Panc1 (cell line): ENCODE results near the gene GRK7. TPM values are rescaled to one million over a fixed set of nuclear protein-coding genes. Genes with fewer than 3 reads are reported as not detected.

ENCODE experiments used
- ATAC-seq: fragments of 200-7000 bp; cut with Tn5 transposase; 2 replicates; pipeline ENCODE4 v1.9.1; 2020; ENCODE audit warnings: mild to moderate bottlenecking, moderate library complexity
- BruUV-seq: library from RNA; stranded (reverse); fragments of 400-500 nt; replicated peaks from 2 replicates; lab custom pipeline; 2021; lab: Mats Ljungman, UMichigan
- CTCF ChIA-PET: fragments of 300-600 bp; sonication (Branson Sonifier 250); formaldehyde crosslinking; loops from one replicate; lab custom pipeline; 2022; ENCODE audit warnings: antibody characterized with exemption; lab: Charles Lee
- POLR2A ChIA-PET: fragments of 300-600 bp; sonication (Branson Sonifier 250); formaldehyde crosslinking; loops from one replicate; lab custom pipeline; 2022; ENCODE audit warnings: antibody characterized with exemption; lab: Charles Lee
- DNase-seq: peaks from one replicate; pipeline ENCODE4 v3.0.0-alpha.2; 2010; ENCODE audit warnings: low read depth, low spot score
- H3K27ac ChIP-seq: 2 replicates; pipeline ENCODE4 v1.5.1; 2011; ENCODE audit warnings: mild to moderate bottlenecking, low read length, inconsistent platforms
- H3K27me3 ChIP-seq: fragments of 200-500 bp; sonication (Bioruptor generic); 2 replicates; pipeline ENCODE4 v1.6.0; 2014; ENCODE audit warnings: low read length, inconsistent platforms; ENCODE audit not compliant: control insufficient read depth, insufficient read depth
- H3K36me3 ChIP-seq: fragments of 200-500 bp; sonication (Bioruptor generic); 2 replicates; pipeline ENCODE4 v1.5.1; 2014; ENCODE audit warnings: inconsistent platforms, mild to moderate bottlenecking, low read length, moderate library complexity; ENCODE audit not compliant: control insufficient read depth, insufficient read depth
- H3K4me1 ChIP-seq: 2 replicates; pipeline ENCODE4 v1.5.1; 2011; ENCODE audit warnings: inconsistent platforms, mild to moderate bottlenecking, low read length, moderate library complexity; ENCODE audit not compliant: control insufficient read depth, insufficient read depth
- H3K4me3 ChIP-seq, 2 experiments: 2 replicates each; pipeline ENCODE4 v1.5.1; 2011 to 2012; ENCODE audit warnings: low read depth in 2 of 2, low read length in 2 of 2, mild to moderate bottlenecking in 2 of 2, inconsistent platforms in 1 of 2, moderate library complexity in 1 of 2
- H3K9me3 ChIP-seq: fragments of 200-500 bp; sonication (Bioruptor generic); 2 replicates; pipeline ENCODE4 v1.5.1; 2014; ENCODE audit warnings: low read depth, mild to moderate bottlenecking, inconsistent platforms, low read length, moderate library complexity; ENCODE audit not compliant: control insufficient read depth, insufficient read depth
- REST ChIP-seq, 2 experiments: IDR thresholded peaks; 2 replicates each; pipeline ENCODE4 v1.6.1; 2011 to 2012; ENCODE audit warnings: low read depth in 2 of 2, control low read depth in 1 of 2, low read length in 1 of 2, mild to moderate bottlenecking in 1 of 2, moderate library complexity in 1 of 2; ENCODE audit not compliant: insufficient read depth in 1 of 2
- SIN3A ChIP-seq: IDR thresholded peaks from 2 replicates; pipeline ENCODE4 v1.6.1; 2012; ENCODE audit warnings: low read depth, mild to moderate bottlenecking, low read length, moderate library complexity, borderline replicate concordance; ENCODE audit not compliant: insufficient read depth
- TCF7L2 ChIP-seq: IDR thresholded peaks from 2 replicates; pipeline ENCODE4 v1.6.1; 2011; ENCODE audit warnings: mild to moderate bottlenecking, low read depth, low read length, inconsistent platforms
- in situ Hi-C: cut with HindIII; loops from 2 replicates; pipeline ENCODE4 v1.10.0; 2016; ENCODE audit warnings: low sequenced_read_pairs, low pct_unique_long_range_greater_than_20kb
- intact Hi-C: fragments of 100-400 bp; cut with micrococcal nuclease; formaldehyde crosslinking; loops from one replicate; pipeline ENCODE4 v1.10.0; 2022; ENCODE audit not compliant: unreplicated experiment
- total RNA-seq: library from RNA; stranded (reverse); gene quantifications from one replicate; pipeline ENCODE4 v1.2.1, GENCODE V29; 2021; ENCODE audit not compliant: unreplicated experiment

GRK7 gene
- total RNA-seq, 1 experiment from 2014 or later = 0.10 TPM

- in situ Hi-C loops (no loop called here), intact Hi-C loops (no loop called here)
- Histone ChIP-seq H3K27me3 (peaks cover 5% of the 10 kb centered on the region; the same call in 1 of the 2 replicates), H3K27ac (no peak overlapping the region), H3K9me3 (no peaks in the 10 kb centered on the region), H3K4me3 (no peak overlapping the region), H3K4me1 (no peaks in the 10 kb centered on the region), H3K36me3 (no peaks in the 10 kb centered on the region)
- ChIA-PET POLR2A (no interaction called here), CTCF (no interaction called here)
- TF ChIP-seq TCF7L2 = no peak
- TF ChIP-seq SIN3A = no peak
- no peak for TF ChIP-seq REST (IDR thresholded peaks at IDR 0.05; ENCODE audit: insufficient read depth in 1 of 2, low read depth in 2 of 2, low read length in 1 of 2)
- ATAC-seq = no peak
- no TSS peak for BruUV-seq
- no peak for DNase-seq
Observed at GRCh38 chr3:141812586-141812985, 49.4 kb downstream of the GRK7 start.

Other genes starting within 250 kb of the GRK7 start
- 87.3 TPM for gene RNF7, start 25.1 kb upstream of the GRK7 start, total RNA-seq
- 201 TPM for gene ATP1B3, start 113.2 kb downstream of the GRK7 start, total RNA-seq